SK-MEL-5 (cell line): Measurements from ENCODE around the gene CLEC4G. TPM values are rescaled to one million over a fixed set of nuclear protein-coding genes. Genes with fewer than 3 reads are reported as not detected.

ENCODE experiments used
- DNase-seq: peaks from one replicate; pipeline ENCODE4 v3.0.0-alpha.2; 2016; ENCODE audit warnings: low read depth, low spot score
- in situ Hi-C: cut with HindIII; loops from 2 replicates; pipeline ENCODE4 v1.10.0; 2016; ENCODE audit warnings: low sequenced_read_pairs, high pct_unique_total_duplicates, low pct_unique_long_range_greater_than_20kb
- total RNA-seq: library from RNA; depleted of rRNA; stranded (reverse); fragments of >200 nt; shearing (Covaris generic); gene quantifications from 2 replicates; pipeline ENCODE4 v1.2.3, GENCODE V29; 2014; rRNA removed

CLEC4G gene
- total RNA-seq, 1 experiment from 2014 or later = not detected

GRCh38 chr19:7685546-7686445 lies 46.1 kb downstream of the CLEC4G start:
- peak; percentile 34 for DNase-seq
- in situ Hi-C loops = no loop called here

GRCh38 chr19:7682175-7682855 lies 49.6 kb downstream of the CLEC4G start:
- in situ Hi-C loops = no loop called here
- DNase-seq = no peak

- in situ Hi-C loops = no loop called here
- DNase-seq = peak; percentile 63
Observed at GRCh38 chr19:7681340-7682174, 50.4 kb downstream of the CLEC4G start.

- in situ Hi-C loops = no loop called here
- DNase-seq = peak; percentile 71
Observed at GRCh38 chr19:7680606-7681339, 51.1 kb downstream of the CLEC4G start, which contains the start of gene TRAPPC5. Gene TRAPPC5, plus strand, starts transcription at chr19:7680833. Its CDS starts 1,421 bp downstream, at chr19:7682254.

- no peak for DNase-seq
- in situ Hi-C loops = no loop called here
Observed at GRCh38 chr19:7679771-7680605, 51.9 kb downstream of the CLEC4G start.

- in situ Hi-C loops = no loop called here
- DNase-seq = no peak
Observed at GRCh38 chr19:7678971-7679751, 52.7 kb downstream of the CLEC4G start.

Other genes starting within 250 kb of the CLEC4G start
- 1.1 and 1.2 TPM in 2 replicates for gene PEX11G, start 243.1 kb downstream of the CLEC4G start, total RNA-seq
- gene ZNF358, start 216.0 kb downstream of the CLEC4G start, total RNA-seq = 17.7 and 18.7 TPM in 2 replicates
- 9.5 and 10.0 TPM in 2 replicates for gene MCOLN1, start 209.5 kb downstream of the CLEC4G start, total RNA-seq
- 35.9 and 40.0 TPM in 2 replicates for gene PNPLA6, start 196.4 kb downstream of the CLEC4G start, total RNA-seq
- 0.24 and 0.48 TPM in 2 replicates for gene CAMSAP3, start 136.2 kb downstream of the CLEC4G start, total RNA-seq
- 21.5 and 25.1 TPM in 2 replicates for gene XAB2, start 102.6 kb downstream of the CLEC4G start, total RNA-seq
- gene PET100, start 102.3 kb downstream of the CLEC4G start, total RNA-seq = 29.4 and 31.8 TPM in 2 replicates
- not detected in 2 replicates for gene PCP2, start 98.4 kb downstream of the CLEC4G start, total RNA-seq
- 1.0 and 1.3 TPM in 2 replicates for gene STXBP2, start 95.0 kb downstream of the CLEC4G start, total RNA-seq
- gene RETN, start 63.1 kb downstream of the CLEC4G start, total RNA-seq = not detected in 2 replicates
- not detected in 2 replicates for gene MCEMP1, start 55.0 kb downstream of the CLEC4G start, total RNA-seq
- gene TRAPPC5, start 51.3 kb downstream of the CLEC4G start, total RNA-seq = 37.5 and 54.0 TPM in 2 replicates
- gene FCER2, start 30.0 kb downstream of the CLEC4G start, total RNA-seq = not detected in 2 replicates
- not detected in 2 replicates for gene CD209, start 15.4 kb upstream of the CLEC4G start, total RNA-seq
- gene CLEC4M, start 31.1 kb upstream of the CLEC4G start, total RNA-seq = not detected in 2 replicates
- 4.8 and 7.2 TPM in 2 replicates for gene EVI5L, start 98.1 kb upstream of the CLEC4G start, total RNA-seq
- 0.72 TPM in 1 of 2 replicates, not detected in the other for gene PRR36, start 142.3 kb upstream of the CLEC4G start, total RNA-seq
- 0.08 TPM in 1 of 2 replicates, not detected in the other for gene LRRC8E, start 156.4 kb upstream of the CLEC4G start, total RNA-seq
- 5.7 and 6.4 TPM in 2 replicates for gene MAP2K7, start 171.8 kb upstream of the CLEC4G start, total RNA-seq
- not detected in 2 replicates for gene TGFBR3L, start 182.7 kb upstream of the CLEC4G start, total RNA-seq
- 16.7 and 21.5 TPM in 2 replicates for gene SNAPC2, start 188.2 kb upstream of the CLEC4G start, total RNA-seq
- gene CTXN1, start 194.0 kb upstream of the CLEC4G start, total RNA-seq = 0.37 and 0.42 TPM in 2 replicates
- gene TIMM44, start 211.6 kb upstream of the CLEC4G start, total RNA-seq = 71.4 and 76.4 TPM in 2 replicates